MM.1S (cell line): Measurements from ENCODE around the gene PIP5K1C.

Experiments used
- DNase-seq: peaks from one replicate; pipeline ENCODE4 v3.0.0-alpha.2; 2015
- H2AFZ ChIP-seq: fragments of 300-600 bp; sonication (generic); 2 replicates; pipeline ENCODE4 v1.6.0; 2016; ENCODE audit warnings: antibody characterized with exemption, low read length
- H3F3A ChIP-seq: fragments of 300-600 bp; sonication (generic); 2 replicates; pipeline ENCODE4 v1.6.1; 2016; ENCODE audit warnings: mild to moderate bottlenecking, antibody characterized with exemption, low read length, moderate library complexity, mixed read lengths; ENCODE audit not compliant: insufficient read depth
- H3K27ac ChIP-seq: fragments of 300-600 bp; sonication (generic); 2 replicates; pipeline ENCODE4 v1.5.1; 2016; ENCODE audit warnings: mild to moderate bottlenecking, low read length
- H3K27me3 ChIP-seq: fragments of 300-600 bp; sonication (generic); replicated peaks from 2 replicates; pipeline ENCODE4 v1.6.0; 2016; ENCODE audit warnings: low read length; ENCODE audit not compliant: insufficient read depth
- H3K36me3 ChIP-seq: fragments of 300-600 bp; sonication (generic); replicated peaks from 2 replicates; pipeline ENCODE4 v1.6.1; 2016; ENCODE audit warnings: mild to moderate bottlenecking, low read length, mixed read lengths; ENCODE audit not compliant: insufficient read depth
- H3K4me1 ChIP-seq: fragments of 300-600 bp; sonication (generic); 2 replicates; pipeline ENCODE4 v1.6.1; 2016; ENCODE audit warnings: low read length, mixed read lengths
- H3K4me2 ChIP-seq: fragments of 300-600 bp; sonication (generic); 2 replicates; pipeline ENCODE4 v1.6.0; 2016; ENCODE audit warnings: low read depth, low read length
- H3K4me3 ChIP-seq: fragments of 300-600 bp; sonication (generic); 2 replicates; pipeline ENCODE4 v1.5.1; 2016; ENCODE audit warnings: low read length, mixed read lengths
- H3K79me2 ChIP-seq: fragments of 300-600 bp; sonication (generic); 2 replicates; pipeline ENCODE4 v1.6.1; 2016; ENCODE audit warnings: mixed run types, low read length, mixed read lengths
- H3K9ac ChIP-seq: fragments of 300-600 bp; sonication (generic); 2 replicates; pipeline ENCODE4 v1.6.1; 2016; ENCODE audit warnings: low read length, mixed read lengths
- H3K9me2 ChIP-seq: fragments of 300-600 bp; sonication (generic); replicated peaks from 2 replicates; pipeline ENCODE4 v1.6.1; 2016; ENCODE audit warnings: mild to moderate bottlenecking, low read length, mixed read lengths; ENCODE audit not compliant: insufficient read depth
- H3K9me3 ChIP-seq: fragments of 300-600 bp; sonication (generic); replicated peaks from 2 replicates; pipeline ENCODE4 v1.6.1; 2016; ENCODE audit warnings: mild to moderate bottlenecking, low read length, mixed read lengths; ENCODE audit not compliant: insufficient read depth
- H4K20me1 ChIP-seq: fragments of 300-600 bp; sonication (generic); 2 replicates; pipeline ENCODE4 v1.6.1; 2016; ENCODE audit warnings: mild to moderate bottlenecking, low read length, moderate library complexity, mixed read lengths; ENCODE audit not compliant: insufficient read depth
- EZH2 ChIP-seq: fragments of 300-600 bp; sonication (generic); optimal IDR thresholded peaks from 2 replicates; pipeline ENCODE3; 2017; ENCODE audit warnings: low read depth, mild to moderate bottlenecking, antibody characterized with exemption, low read length, mixed read lengths
- EZH2phosphoT487 ChIP-seq: fragments of 300-600 bp; sonication (generic); IDR thresholded peaks from 2 replicates; pipeline ENCODE4 v1.6.1; 2018; ENCODE audit warnings: antibody characterized with exemption, low read length
- TF ChIP-seq, protein P1 (sequence below): fragments of 300-600 bp; sonication (generic); IDR thresholded peaks from 2 replicates; pipeline ENCODE4 v1.5.1; 2016; ENCODE audit warnings: antibody characterized with exemption, low read length, mixed read lengths

The PIP5K1C gene

DNA sequence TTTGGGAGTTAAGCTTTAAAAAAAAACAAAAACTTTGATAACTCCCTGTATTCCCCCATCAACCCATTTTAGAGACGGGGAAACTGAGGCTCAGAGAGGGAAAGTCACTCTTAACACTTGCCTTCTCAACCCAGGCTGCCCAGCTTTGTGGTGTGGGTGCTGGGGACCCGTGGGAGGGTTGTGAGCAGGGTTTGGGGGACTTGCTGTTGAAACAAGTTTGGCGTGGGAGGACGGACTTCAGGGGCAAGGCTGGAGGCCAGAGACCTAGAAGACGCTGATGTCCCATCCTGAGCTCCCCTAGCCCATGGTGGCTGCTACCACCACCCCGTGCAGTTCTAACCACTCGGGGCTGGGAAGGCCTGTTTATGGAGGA lies 72.9 kb downstream of the PIP5K1C start:
- no peaks in the 10 kb centered on the region for H3K36me3 ChIP-seq
- H3K9ac ChIP-seq = no peak overlapping the region; the same call in 1 of the 2 replicates
- peaks cover 20% of the 10 kb centered on the region; the same call in 1 of the 2 replicates for H3K4me1 ChIP-seq
- H3K9me3 ChIP-seq = no peaks in the 10 kb centered on the region
- H3K4me3 ChIP-seq = peak overlapping the region; percentile 87
- H3K27me3 ChIP-seq = no peaks in the 10 kb centered on the region
- H3K4me2 ChIP-seq = peak overlapping the region; percentile 95
- peaks cover 38% of the 10 kb centered on the region for H3K79me2 ChIP-seq
- no peak for TF ChIP-seq EZH2
- TF ChIP-seq, protein P1, sequence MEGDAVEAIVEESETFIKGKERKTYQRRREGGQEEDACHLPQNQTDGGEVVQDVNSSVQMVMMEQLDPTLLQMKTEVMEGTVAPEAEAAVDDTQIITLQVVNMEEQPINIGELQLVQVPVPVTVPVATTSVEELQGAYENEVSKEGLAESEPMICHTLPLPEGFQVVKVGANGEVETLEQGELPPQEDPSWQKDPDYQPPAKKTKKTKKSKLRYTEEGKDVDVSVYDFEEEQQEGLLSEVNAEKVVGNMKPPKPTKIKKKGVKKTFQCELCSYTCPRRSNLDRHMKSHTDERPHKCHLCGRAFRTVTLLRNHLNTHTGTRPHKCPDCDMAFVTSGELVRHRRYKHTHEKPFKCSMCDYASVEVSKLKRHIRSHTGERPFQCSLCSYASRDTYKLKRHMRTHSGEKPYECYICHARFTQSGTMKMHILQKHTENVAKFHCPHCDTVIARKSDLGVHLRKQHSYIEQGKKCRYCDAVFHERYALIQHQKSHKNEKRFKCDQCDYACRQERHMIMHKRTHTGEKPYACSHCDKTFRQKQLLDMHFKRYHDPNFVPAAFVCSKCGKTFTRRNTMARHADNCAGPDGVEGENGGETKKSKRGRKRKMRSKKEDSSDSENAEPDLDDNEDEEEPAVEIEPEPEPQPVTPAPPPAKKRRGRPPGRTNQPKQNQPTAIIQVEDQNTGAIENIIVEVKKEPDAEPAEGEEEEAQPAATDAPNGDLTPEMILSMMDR = no peak
- TF ChIP-seq EZH2phosphoT487 = no peak
- no peaks in the 10 kb centered on the region for H4K20me1 ChIP-seq
- H3K9me2 ChIP-seq = no peaks in the 10 kb centered on the region
- no peak for DNase-seq
- H3K27ac ChIP-seq = peak overlapping the region; percentile 2; the same call in 1 of the 2 replicates
- no peaks in the 10 kb centered on the region for H3F3A ChIP-seq
- H2AFZ ChIP-seq = peak overlapping the region; percentile 44

DNA sequence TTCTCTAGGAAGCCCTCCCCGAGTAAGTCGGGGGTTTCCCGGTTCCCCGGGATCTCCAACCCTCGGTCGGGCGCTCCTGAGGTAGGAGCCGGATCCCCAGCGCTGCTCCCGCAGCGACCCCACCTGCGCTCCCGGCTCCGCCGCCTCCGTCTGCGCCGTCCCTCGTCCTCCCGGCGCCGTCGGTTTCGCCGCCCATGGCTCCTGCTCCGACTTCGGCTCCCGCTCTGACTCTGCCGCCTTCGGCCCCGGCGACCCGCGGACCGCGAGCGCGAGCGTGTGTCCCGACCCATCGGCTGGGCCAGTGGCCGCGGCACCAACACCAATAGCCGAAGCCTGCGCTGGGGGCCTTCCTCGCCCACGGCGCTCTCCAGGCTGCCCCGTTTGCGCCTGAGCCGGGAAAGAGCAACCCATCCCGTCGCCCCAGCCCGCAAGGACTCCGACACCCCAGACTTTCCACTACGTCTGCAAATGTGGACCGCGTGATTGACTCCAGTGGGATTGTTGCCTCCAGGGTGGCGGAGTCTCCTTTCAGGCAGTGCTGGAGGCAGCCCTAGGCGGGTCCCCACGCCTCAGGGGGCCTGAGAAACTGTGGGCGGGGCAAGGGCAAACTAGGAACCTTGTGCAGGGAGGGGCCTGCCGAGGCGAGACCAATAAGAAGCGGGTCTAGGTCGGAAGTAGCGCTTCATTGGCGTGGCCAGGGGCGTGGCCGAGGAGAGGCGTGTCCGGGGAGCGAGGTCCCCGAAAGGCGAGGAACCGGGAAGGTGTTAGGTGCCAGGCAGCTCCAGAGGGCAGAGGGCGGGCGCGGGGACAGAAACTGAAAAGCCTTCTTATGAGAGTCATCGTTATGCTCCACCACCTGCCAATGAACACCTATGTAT lies 73.6 kb downstream of the PIP5K1C start, which contains the start of gene CACTIN:
TSS of gene CACTIN (minus strand) at position 318 of the 878 bp plus-strand sequence. CDS start at position 290, 28 bp downstream.
- H3K27ac ChIP-seq = peak within 1 kb of the TSS; percentile 81
- peak within 1 kb of the TSS; percentile 73 for H2AFZ ChIP-seq
- H3K9me2 ChIP-seq = no peaks in the 10 kb centered on the region
- no peaks in the 10 kb centered on the region for H4K20me1 ChIP-seq
- H3K4me1 ChIP-seq = peaks cover 20% of the 10 kb centered on the region; the same call in 1 of the 2 replicates
- DNase-seq = peak; percentile 100
- H3K4me2 ChIP-seq = peak within 1 kb of the TSS; percentile 95
- no peaks in the 10 kb centered on the region for H3K9me3 ChIP-seq
- H3K9ac ChIP-seq = peak within 1 kb of the TSS; percentile 79
- TF ChIP-seq, protein P1 = no peak
- TF ChIP-seq EZH2phosphoT487 (no peak), EZH2 (no peak)
- H3F3A ChIP-seq = no peaks in the 10 kb centered on the region
- peaks cover 39% of the 10 kb centered on the region for H3K79me2 ChIP-seq
- H3K36me3 ChIP-seq = no peaks in the 10 kb centered on the region
- H3K27me3 ChIP-seq = no peaks in the 10 kb centered on the region
- peak within 1 kb of the TSS; percentile 87 for H3K4me3 ChIP-seq

- Histone ChIP-seq H3K27ac (peak overlapping the region; percentile 81; the same call in 1 of the 2 replicates), H3K9ac (peak overlapping the region; percentile 79), H2AFZ (peak overlapping the region; percentile 73), H3F3A (no peaks in the 10 kb centered on the region), H3K27me3 (no peaks in the 10 kb centered on the region), H3K4me1 (peaks cover 20% of the 10 kb centered on the region; the same call in 1 of the 2 replicates), H4K20me1 (no peaks in the 10 kb centered on the region), H3K9me3 (no peaks in the 10 kb centered on the region), H3K4me3 (peak overlapping the region; percentile 87), H3K79me2 (peaks cover 39% of the 10 kb centered on the region), H3K36me3 (0 out of 2 replicates have a peak, but pooled peaks cover 2% of the 10 kb centered on the region), H3K4me2 (peak overlapping the region; percentile 95), H3K9me2 (no peaks in the 10 kb centered on the region)
- TF ChIP-seq, protein P1 = no peak
- TF ChIP-seq EZH2 = no peak
- no peak for TF ChIP-seq EZH2phosphoT487
- DNase-seq = no peak
These were observed 74.2 kb downstream of the PIP5K1C start for GRCh38 chr19:3625996-3626472.
